NCI-H2107 (cell line): Measurements from ENCODE around the gene ADRA2A.

ENCODE experiments used
- DNase-seq: peaks from one replicate; lab custom pipeline; 2025; lab: John Stamatoyannopoulos, UW

The ADRA2A gene

DNA sequence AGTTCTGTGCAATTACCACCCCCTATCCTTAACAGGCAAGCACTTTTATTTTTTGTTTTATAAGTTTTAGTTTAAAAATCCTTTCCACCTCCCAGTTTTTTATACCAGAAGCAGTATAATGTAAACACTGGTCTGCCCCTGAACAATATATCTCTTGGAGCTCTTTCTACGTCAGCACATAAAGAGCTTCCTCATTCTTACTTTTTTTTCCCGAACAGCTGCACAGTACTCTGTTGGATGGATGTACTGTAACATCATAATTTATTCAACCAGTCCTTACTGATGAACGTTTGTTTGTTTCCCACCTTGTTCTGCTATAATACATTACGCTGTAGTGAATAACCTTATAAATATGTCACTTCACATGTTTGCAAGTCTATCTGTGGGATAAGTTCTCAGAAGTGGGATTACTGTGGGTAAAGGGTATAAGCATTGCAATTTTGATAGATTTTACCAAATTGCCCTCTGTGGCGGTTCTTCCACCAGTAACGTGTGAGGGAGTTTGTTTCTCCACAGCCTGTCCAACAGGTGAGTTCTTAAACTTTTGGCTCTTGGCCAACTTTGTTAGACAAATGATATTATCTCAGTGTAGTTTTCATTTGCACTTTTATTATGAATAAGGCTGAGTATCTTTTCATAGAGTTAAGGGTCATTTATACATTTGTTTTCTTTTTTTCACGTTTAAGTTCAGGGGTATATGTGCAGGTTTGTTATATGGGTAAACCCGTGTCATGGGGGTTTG, 32.8 kb downstream of the ADRA2A start:
- no peak for DNase-seq

DNA sequence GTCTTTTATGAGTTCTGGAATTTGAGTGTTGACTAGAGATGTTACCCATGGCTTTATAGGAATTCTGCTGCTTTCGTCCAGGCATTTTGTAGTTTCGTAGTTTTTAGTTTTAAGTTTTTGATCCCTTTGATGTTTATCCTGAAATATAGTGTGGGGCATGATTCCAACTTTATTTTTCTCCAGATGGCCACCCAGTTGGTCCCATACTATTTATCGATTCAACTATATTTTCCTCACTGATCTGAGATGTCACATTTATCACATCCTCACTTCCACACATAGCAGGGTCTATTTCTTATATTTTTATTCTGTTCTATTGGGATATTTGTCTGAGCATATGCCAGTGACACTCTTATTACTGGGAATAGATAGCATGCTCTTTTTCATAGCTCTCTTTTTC, 33.9 kb downstream of the ADRA2A start:
- DNase-seq = no peak

GRCh38 chr10:111112333-111112732, 35.5 kb downstream of the ADRA2A start:
- DNase-seq = no peak

- DNase-seq = no peak
Observed at GRCh38 chr10:111113238-111113960, 36.6 kb downstream of the ADRA2A start.

DNA sequence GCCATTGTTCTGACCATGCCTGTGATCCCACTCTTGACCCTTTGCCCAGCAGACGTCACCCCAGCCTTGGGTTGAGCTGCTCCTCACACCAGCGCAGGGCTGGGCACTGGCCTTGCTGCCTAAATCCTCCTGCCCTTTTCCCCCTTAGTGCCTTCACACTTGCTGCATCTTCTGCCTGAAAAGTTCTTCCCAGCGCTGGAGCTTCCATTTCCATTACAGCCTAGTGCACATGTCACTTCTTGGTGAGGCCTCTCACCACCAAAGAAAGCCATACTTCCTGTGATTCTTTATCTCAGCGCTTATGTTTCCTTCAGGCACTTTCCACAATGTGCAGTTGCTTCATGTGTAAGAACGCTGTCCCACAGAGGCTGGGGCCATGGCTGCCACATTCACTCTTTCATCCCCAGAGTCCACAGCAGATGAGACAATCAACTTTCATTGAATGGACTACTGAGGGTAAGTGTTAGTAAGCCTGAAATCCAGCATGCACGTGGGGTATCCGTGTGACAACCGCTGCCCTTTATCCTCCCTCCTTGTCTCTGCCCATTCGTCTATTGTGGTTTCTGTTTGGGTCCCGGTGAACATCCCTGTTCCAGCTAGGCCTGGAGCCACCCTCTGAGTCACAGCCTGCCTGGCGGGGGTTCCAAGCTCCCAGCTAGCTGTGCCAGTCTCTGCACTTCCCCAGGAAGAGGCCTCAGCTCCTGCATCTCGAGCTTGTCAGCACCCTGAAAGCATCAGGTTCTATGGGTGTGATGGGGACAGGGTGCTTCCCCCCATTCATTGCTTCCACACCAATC, 37.3 kb downstream of the ADRA2A start:
- no peak for DNase-seq

DNA sequence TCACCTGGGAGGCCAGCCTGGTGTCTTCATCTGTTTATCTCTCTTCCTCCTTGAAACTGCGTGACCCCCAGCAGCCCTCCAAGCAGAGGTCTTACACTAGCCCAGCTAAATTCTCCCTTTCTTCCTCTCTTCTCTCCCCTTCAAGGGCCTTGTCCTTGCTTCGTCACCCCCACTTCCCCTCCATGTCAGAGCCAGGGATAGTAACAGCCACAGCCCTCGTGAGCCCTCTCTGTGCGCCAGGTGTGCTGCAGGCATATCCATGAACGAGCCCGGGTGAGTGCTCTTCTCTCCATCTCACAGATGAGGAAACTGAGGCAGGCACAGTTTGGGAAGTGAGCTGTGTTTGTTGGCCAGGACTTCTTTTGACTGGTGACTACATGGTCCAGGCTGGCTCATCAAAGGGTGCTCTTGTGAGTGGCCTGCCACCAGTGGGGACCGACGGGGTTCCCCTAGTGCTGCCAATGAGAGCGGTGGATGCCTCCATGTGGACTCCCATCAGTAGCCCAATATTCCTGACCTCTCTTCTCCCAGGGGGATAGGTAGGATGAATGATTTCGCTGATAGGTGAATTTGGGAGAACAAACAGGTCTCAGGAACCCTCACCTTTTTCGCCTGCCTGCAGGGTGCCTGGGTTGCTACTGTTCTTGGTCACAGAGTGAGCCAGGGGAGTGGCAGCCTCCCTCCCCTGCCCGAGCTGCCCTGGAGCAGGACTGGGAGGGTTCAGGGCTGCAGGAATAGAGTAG, 38.1 kb downstream of the ADRA2A start:
- no peak for DNase-seq

DNA sequence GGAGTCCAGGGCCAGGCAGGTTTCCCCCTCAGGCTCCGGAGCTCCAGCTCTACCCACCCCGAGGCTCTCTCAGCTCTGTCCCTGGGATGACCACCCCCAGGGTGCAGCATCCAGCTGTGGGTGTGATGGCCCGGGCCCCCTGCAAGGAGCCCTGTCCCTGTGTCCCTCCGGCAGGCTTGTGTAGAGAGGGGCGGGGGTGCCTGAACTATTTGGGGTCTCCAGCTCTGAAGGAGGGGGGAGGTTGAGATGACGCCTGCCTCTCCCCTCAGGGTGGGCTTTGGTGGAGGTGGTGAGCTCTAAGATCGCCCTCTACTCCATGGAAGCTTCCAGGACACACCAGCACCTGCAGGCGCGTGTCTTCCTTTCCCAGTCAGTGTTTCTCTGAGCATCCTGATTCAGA, 39.4 kb downstream of the ADRA2A start:
- no peak for DNase-seq

DNA sequence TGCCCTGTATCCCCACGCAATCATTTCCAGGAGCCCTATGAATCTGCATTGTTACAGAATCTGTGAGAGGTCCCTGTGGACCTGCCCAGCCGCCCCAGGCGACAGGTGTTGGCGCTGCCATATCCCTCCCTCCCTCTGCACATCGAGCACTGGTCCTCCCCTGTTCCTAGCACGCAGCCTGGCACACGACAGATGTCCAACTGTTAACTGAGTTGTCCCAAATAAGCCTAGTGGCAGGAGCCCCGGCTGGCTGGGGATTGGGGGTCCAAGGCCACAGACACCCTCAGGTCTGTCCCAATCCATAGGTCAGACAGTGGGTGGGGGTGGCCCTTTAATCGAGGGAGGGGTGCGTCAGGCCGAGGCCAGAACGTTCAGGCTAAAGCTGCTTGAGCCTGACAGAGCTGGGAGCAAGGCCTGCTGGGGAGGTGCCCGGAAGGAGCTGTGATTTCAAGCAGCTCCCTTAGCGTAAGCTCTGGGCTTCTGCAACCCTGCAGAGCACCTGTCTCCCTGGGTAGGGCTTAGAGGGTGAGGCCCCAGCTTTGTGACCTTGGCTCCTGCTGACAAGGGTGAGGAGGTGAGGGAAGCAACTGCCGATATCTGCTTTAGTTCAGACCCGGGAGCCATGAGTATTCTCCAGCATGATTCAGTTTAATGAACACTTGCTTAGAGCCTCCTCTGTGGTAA, 40.1 kb downstream of the ADRA2A start:
- DNase-seq = no peak

GRCh38 chr10:111117528-111118277, 40.9 kb downstream of the ADRA2A start:
- no peak for DNase-seq

- no peak for DNase-seq
Observed at GRCh38 chr10:111118758-111119157, 41.9 kb downstream of the ADRA2A start.

DNA sequence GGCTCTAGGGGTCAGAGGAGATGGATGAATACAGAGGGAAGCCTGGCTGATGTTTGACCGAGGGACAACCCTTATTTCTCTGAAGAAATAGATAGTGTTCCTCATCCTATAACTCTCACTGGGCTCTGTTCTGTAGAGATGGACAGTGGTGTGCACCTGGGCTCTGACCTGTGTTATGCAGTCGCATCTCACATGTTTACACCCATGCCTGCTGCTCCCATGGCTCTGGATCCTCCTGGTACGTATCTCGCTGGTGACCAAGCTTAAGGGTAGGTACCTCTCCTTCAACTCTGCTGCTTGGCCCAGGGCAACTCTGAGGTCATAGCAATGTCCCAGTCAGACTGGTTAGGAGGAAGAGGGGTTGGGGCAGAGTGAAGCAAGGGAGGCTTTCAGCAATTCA, 42.8 kb downstream of the ADRA2A start:
- DNase-seq = no peak

DNA sequence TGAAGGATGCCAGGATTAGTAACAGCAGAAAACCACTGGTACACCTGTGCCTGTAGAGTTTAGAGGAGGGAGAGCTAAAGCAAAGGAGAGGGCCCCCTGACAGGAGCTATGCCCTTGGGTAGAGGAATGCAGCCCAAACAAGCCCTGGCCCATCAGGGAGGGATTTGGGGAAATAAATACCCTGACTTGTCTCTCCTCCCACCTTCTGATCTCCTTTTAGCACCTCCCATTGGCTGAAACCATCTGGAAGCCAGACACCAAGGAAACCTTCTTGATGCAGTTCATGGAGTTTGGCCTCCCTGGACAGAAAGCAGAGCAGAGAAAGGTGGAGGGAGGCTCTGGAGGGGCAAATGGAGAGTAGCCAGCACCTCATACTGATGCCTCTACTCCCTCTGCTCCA, 45.3 kb downstream of the ADRA2A start:
- no peak for DNase-seq

DNA sequence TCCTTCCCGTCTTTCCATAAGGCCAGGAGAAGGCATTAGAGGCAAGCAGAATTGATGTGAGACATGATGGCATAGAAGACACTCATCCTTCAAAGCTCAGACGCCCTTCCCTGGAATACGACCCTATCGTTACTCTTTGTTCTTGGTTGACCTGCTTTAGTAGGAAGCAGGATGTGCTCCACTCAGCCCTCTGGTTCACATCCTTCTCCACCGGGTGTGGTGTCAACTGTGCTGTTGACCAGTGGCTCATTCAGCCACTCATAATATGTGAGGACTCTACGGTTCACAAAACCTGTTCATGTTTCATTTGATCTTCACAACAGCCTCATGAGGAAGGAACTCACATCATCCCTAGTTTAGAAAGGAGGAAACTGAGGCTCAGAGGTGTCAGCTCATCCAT, 47.1 kb downstream of the ADRA2A start:
- DNase-seq = no peak

DNA sequence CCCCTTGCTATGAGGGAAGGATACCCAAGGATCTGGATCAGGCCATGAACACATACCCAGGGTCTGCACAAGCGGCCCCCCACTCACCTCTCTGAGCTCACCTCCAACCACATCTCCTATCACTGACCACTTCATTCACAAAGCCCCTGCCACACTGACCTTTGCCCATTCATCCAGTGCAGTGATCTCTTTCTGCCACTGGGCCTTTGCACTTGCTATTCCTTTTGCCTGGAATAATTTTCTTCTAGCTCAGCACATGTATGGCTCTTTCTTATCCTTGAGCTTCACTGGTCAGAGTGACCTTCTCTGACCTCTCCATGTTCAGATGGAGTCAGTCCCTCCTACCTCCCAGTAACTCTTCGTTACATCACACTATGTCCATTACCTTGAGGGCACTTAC, 48.3 kb downstream of the ADRA2A start:
- DNase-seq = no peak

GRCh38 chr10:111126077-111126476, 49.2 kb downstream of the ADRA2A start:
- no peak for DNase-seq

DNA sequence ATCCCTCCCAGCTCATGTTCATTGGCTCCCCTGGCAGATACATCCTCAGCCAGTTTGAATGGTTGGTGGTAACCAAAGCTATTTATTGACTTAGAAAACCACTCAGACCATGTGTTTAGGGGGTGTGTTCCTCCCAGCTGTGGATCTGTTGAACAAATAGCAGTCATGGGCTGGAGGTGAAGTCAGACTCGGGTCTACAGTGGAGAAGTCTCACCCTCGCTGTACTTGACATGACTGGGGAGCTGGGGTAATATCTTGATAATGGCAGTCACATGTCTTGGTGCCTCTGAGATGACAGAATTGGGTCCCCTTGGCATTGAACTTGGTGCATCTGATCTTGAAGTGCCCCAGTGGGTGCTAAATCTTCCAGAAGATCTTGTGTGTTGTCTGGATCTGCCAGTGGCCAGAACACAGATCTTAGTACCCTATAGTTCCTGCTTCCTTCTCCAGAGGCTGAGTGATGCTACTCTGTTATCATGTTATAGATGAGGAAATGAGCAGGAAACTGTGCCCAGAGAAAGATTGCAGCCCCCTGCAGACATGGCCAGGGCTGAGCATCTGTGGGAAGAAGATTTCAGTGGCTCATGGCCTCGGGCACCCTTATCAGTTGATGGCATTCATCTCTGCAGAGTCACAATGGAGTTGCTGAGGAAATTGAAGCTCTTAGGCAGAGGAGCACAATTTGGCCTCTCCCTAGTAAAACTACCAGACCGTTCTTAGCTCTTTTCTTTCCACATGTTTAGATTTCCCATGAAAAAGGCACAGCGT, 50.4 kb downstream of the ADRA2A start:
- no peak for DNase-seq

GRCh38 chr10:111128331-111129180, 51.7 kb downstream of the ADRA2A start:
- DNase-seq = no peak

DNA sequence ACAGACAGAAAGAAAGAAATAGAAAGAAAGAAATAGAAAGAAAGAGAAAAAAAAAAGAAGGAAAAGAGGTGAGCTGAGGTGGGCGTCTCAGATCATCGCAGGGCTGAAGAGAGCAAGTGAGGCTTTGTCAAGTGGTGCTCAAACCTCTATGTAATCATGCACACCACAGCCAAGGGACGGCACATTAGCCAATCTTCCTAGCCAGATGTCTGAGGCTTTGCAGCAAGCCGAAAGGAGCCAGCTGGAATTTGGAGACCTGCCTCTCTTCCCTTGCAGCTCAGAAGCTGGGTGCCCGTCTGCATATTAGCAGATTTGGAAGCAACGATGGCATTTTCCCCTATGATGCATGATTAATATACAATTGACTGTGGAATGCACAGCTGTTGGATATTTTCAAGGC, 52.5 kb downstream of the ADRA2A start:
- peak; percentile 8 for DNase-seq

DNA sequence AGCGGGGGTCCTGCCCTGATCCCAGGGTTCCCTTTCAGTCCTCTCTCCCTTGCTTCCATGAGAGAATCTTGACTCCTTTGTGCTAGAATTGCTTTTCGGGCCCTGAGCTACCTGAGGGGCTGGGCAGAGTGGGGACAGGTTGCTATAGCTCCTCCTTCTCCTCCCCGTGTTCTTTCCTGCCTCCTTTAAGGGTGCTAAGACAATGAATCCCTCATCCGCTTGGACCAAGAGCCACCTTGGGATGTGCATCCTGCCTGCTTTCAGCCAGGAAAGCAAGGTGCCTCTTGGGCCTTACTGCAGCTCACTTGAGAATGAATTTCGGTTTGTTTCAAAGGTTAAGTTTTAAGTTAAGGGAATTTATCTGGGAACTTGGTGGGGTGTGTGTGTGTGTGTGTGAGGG, 53.6 kb downstream of the ADRA2A start:
- no peak for DNase-seq
